Stimulated activated CD8-positive, alpha-beta memory T cell treated with anti-CD3 and anti-CD28 coated beads, Interleukin-12 subunit alpha, Interleukin-12 subunit beta, amount 100 ng/mL, for 1 hour (primary cell): Measurements from ENCODE around the gene USP5.
"Not testable (repeated sequence)": the region's sequence is repeated elsewhere in the genome, so short reads cannot be mapped to it uniquely, and the experiment has no call there.

Experiments used
- DNase-seq: peaks from one replicate; pipeline ENCODE4 v3.0.0-alpha.2; 2020; ENCODE audit warnings: low read depth

USP5 gene

GRCh38 chr12:6888360-6888759 lies 36.4 kb downstream of the USP5 start:
- no peak for DNase-seq

DNA sequence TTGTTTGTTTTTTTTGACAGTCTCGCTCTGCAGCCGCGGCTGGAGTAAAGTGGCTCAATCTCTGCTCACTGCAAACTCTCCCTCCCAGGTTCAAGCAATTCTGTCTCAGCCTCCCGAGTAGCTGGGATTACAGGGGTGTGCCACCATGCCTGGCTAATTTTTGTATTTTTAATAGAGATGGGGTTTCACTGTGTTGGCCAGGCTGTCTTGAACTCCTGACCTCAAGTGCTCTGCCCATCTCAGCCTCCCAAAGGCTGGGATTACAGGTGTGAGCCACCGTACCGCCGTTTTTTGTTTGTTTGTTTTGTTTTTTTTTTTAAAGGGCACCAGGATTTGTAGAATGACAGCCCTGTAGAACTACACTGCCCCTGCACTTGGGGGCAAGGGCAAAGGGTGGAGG lies 36.8 kb downstream of the USP5 start:
- not testable (repeated sequence) for DNase-seq

- not testable (repeated sequence) for DNase-seq
These were observed 38.0 kb downstream of the USP5 start for GRCh38 chr12:6889775-6890573.

DNA sequence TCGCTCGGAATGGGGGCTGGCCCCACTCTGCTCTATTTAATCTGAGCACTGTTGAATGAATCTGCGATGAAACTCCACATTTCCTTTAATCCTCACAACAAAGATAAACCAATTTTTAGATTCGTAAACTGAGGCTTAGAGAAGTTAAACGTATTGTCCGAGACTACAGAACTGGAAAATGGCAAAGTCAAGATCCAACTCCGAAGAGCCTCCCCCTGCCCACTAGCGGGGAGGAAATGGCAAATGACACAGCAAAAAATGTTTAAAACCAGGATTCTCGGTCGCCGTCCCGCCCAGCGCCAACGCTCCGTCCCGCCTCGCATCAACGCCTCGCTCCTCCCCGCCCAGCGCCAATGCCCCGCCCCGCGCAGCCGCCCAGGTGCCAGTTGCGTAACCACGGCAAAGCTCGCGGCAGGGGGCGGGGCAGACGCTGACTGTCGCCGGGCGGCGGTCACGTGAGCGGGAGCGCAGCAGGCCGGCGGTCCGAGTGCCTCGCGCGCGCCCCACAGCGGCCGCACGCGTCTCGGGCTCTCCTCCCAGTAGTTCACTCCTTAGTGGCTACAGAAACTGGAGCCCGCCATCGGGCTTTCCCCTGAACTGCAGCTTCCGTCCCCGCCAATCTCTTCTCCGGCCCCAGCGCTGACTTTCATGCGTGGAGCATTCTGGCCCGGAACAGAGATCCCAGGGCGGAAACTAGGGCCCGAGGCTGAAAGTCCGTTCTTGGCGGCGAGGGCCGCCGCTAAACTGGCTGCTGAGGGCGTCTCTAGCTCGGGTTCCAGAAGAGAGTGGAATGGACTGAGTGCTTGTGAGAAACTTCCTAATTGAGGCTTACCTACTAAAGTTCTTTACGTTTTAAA lies 39.1 kb downstream of the USP5 start:
- peak; percentile 98 for DNase-seq

DNA sequence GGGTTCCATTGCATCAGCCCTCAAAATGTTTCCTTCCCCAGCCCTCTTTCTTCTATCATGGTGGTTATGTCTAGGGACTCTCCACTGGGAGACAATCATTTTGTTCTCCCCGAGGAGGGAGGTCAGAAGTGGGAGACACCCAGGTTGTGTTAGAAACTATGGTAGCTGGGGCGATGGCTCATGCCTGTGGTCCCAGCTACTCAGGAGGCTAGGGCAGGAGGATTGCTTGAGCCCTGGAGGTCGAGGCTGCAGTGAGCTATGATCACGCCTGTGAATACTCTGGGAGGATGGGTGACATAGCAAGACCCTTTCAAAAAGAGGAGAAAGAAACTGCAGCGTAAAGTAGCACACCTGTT lies 39.7 kb downstream of the USP5 start:
- DNase-seq: no peak

DNA sequence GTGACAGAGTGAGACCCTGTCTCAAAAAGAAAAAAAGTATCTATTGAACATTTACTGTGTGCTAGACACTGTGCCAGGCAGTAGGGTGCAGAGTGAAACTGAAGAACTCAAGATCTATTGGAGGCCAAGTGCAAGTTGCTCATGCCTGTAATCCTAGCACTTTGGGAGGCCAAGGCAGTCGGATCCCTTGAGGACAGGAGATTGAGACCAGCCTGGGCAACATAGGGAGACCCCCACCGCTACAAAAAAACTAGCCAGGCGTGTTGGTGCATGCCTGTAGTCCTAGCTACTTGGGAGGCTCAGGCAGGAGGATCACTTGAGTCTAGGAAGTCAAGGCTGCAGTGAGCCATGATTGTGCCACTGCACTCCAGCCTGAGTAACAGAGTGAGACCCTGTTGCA lies 40.7 kb downstream of the USP5 start:
- not testable (repeated sequence) for DNase-seq

GRCh38 chr12:6894321-6894720 lies 42.4 kb downstream of the USP5 start:
- no peak for DNase-seq

DNA sequence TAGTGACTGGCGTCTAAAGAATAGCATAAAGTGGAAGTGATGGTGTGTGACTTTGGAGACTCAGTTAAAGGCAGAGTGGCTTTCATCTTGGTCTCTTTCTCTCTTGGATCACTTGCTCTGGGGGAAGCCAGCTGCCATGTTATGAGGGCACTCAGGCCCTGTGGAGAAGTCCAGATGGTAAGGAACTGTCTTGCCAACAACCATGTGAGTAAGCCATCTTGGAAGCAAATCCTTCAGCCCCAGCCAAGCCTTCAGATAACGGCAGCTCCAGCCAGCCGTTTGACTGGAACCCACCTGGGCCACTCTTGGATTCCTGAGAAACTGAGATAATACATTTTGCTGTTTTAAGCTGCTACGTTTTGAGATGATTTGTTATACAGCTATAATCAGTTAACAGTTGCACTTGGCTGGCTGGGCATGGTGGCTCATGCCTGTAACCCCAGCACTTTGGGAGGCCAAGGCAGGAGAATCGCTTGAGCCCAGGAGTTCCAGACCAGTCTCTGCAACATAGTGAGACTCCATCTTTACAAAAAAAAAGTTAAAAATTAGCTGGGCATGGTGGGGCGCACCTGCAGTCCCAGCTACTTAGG lies 45.0 kb downstream of the USP5 start:
- no peak for DNase-seq

- DNase-seq: no peak
These were observed 47.5 kb downstream of the USP5 start for GRCh38 chr12:6899427-6899826.

DNA sequence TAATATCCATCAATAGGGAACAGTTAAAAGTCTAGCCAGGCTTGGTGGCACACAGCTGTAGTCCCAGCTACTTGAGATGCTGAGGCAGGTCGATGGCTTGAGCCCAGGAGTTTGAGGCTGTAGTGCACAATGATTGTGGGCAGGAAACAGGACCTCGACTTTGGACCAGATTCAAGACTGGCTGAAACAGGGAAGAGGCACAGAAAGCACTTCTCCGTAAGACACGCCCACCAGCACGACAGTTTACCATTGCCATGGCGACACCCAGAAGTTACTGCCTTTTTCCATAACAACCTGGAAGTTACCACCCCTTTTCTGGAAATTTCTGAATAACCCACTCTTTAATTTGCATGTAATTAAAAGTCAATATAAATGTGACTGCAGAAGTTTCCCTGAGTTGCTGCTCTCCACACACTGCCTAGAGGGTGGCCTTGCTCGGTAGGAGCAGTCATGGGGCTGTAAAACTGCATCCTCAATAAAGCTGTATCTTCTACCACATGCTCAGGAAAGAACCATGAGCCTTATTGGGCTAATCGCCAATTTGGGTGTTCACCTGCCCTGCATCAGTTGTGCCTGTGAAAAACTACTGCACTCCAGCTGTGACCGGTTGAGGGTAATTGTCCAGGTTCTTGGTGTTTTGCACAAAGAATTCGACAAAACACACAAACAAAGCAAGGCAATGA lies 48.0 kb downstream of the USP5 start:
- DNase-seq: no peak

GRCh38 chr12:6902448-6902847 lies 50.5 kb downstream of the USP5 start:
- DNase-seq: no peak

- DNase-seq: no peak
These were observed 51.8 kb downstream of the USP5 start for GRCh38 chr12:6903722-6904121.

GRCh38 chr12:6904280-6905276 lies 52.6 kb downstream of the USP5 start, which contains the start of gene LRRC23:
TSS of gene LRRC23 (plus strand) at chr12:6904822. CDS start at chr12:6905634, 812 bp downstream.
- peak; percentile 97 for DNase-seq

DNA sequence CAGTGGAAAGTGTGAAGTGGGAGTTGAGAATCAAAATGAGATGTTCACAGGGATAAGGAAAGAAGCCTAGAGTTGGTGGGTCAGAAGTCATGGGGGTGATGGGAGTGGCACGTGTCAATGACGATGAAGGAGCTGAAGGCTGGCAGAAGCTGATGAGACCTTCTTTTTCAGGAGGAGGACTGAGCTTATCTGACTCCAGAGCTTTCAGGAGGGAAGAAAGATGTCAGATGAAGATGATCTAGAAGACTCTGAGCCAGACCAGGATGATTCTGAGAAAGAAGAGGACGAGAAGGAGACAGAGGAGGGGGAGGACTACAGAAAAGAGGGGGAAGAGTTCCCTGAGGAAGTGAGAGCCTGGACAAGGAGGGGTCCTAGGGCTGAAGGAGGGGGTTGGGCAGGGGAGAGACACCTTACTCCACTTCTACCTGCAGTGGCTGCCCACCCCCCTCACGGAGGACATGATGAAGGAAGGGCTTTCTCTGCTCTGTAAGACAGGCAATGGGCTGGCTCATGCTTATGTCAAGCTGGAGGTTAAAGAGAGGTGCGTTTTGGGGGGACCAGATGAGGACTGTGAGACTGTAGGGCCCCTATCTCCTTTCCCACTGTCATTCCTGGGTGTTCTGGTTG lies 53.6 kb downstream of the USP5 start:
- no peak for DNase-seq

DNA sequence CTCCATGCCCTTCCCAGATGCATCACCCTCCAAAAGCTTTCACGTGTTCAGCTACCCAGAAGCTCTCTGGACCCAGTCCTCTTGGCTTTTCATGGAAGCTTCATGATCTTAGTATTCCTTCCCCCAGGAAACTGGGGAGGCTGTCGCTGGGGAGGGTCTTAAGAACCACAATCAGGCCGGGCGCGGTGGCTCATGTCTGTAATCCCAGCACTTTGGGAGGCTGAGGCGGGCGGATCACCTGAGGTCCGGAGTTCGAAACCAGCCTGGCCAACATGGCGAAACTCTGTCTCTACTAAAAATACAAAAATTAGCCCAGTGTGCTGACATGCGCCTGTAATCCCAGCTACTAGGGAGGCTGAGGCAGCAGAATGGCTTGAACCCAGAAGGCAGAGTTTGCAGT lies 56.2 kb downstream of the USP5 start:
- DNase-seq: not testable (repeated sequence)

DNA sequence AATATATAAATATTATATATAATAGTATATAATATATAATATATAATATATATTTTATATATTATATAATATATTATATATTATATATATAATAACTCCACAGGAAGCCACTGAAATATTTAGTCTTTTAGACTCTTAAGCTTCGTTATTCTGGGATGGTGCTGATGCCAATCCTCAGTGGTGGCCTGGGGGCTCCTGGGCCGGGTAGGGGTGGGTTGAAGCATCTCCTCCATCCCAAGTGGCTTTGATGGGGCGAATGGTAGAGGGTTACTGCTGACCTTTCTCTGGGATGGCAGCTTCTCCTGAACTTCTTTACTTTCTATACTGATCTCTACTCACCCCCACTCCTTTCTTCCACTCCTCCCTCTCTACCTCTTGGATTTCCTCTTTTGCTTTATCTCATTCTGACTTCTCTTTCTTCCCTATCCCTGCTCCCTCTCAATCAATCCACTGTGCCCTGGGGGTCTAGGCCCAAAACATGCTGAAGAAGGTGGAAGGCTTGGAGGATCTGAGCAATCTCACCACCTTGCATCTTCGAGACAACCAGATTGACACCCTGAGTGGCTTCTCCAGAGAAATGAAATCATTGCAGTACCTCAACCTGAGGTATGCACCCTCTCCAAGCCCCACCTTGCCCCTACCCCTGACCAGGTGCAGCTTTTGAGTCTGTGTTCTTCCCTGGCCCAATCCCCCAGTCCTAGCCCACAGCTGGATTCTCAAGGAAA lies 57.6 kb downstream of the USP5 start:
- no peak for DNase-seq

- DNase-seq: no peak
These were observed 60.4 kb downstream of the USP5 start for GRCh38 chr12:6912164-6912935.

GRCh38 chr12:6914246-6914946 lies 62.4 kb downstream of the USP5 start, which contains the start of gene ENO2:
TSS of gene ENO2 (plus strand) at chr12:6914580. CDS start at chr12:6915833, 1,253 bp downstream.
- DNase-seq: peak; percentile 72
